Ectodermal cell (in vitro differentiated cells): ENCODE results near the gene CCDC85A.

Experiments
- H3K27ac ChIP-seq: 2 replicates; pipeline ENCODE4 v1.7.0; 2013; ENCODE audit warnings: mild to moderate bottlenecking, low read depth, low read length; ENCODE audit not compliant: insufficient read depth, poor library complexity, severe bottlenecking
- H3K27me3 ChIP-seq: 2 replicates; pipeline ENCODE4 v1.7.0; 2013; ENCODE audit warnings: mild to moderate bottlenecking, low read length; ENCODE audit not compliant: insufficient read depth, control insufficient read depth, poor library complexity, severe bottlenecking
- H3K36me3 ChIP-seq: one replicate; pipeline ENCODE4 v1.7.0; 2013; ENCODE audit warnings: low read length; ENCODE audit not compliant: control insufficient read depth, insufficient read depth
- H3K4me1 ChIP-seq: one replicate; pipeline ENCODE4 v1.7.0; 2013; ENCODE audit warnings: low read length; ENCODE audit not compliant: control insufficient read depth, insufficient read depth
- H3K4me3 ChIP-seq: 2 replicates; pipeline ENCODE4 v1.7.0; 2013; ENCODE audit warnings: low read depth, low read length, control low read depth; ENCODE audit not compliant: insufficient read depth
- H3K9me3 ChIP-seq: 2 replicates; pipeline ENCODE4 v1.7.0; 2013; ENCODE audit warnings: mild to moderate bottlenecking, low read length, moderate library complexity; ENCODE audit not compliant: control insufficient read depth
- WGBS, 2 experiments: methylation state at CpG; one replicate each; pipeline ENCODE4 v1.1.7; 2013; ENCODE audit warnings: missing lambda C conversion rate in 2 of 2; 5-methylcytosine and 5-hydroxymethylcytosine counted together

CCDC85A gene

DNA sequence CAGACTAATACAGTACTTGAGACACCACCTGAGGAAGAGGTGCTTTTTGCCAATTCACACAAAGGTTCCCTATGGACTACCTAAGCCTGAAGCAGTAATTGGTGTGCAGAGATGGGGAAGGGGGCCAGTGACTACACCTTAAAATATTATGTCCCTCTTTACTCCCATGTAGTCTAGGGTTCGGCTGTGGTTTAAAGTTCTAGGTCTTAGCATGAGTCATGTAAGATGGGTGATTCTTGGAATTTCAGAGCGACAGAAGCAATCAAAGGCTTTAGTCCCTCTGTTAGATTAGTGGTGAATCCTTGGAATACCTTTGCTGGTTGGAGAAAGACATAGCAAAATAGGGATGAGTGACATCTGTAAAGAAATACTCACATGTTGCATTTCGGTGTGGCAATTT, 14.3 kb upstream of the CCDC85A start:
- 79 to 83% methylated on average over 3 of the region's 3 CpGs for WGBS, 2 experiments
- H3K9me3 ChIP-seq, result no peaks in the 10 kb centered on the region
- H3K27ac ChIP-seq, result no peak overlapping the region
- no peaks in the 10 kb centered on the region for H3K27me3 ChIP-seq
- H3K36me3 ChIP-seq, result no peaks in the 10 kb centered on the region
- H3K4me3 ChIP-seq, result no peak overlapping the region
- no peaks in the 10 kb centered on the region for H3K4me1 ChIP-seq

DNA sequence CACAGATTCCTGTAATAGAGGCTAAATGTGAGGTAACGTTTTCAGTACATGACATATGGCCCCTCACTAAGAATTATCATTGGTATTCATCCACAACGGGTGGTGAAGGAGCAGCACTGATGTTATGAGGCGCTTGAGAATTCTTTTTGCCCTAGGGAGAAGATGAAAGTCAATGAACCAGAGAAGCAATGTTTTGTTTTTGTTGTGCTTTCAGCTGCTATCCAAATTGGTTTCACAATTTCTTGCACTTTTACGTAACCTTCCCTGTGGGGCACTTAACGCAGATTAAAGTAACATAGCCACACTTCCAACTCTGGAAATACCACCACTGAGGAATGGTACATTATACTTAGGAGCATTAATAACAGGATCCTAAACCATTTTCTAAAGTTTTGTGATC, 13.3 kb upstream of the CCDC85A start:
- H3K9me3 ChIP-seq, result no peaks in the 10 kb centered on the region
- 80 to 93% methylated on average over 5 of the region's 5 CpGs for WGBS, 2 experiments
- H3K4me1 ChIP-seq, result no peaks in the 10 kb centered on the region
- H3K4me3 ChIP-seq, result no peak overlapping the region
- H3K27me3 ChIP-seq, result no peaks in the 10 kb centered on the region
- H3K27ac ChIP-seq, result no peak overlapping the region
- no peaks in the 10 kb centered on the region for H3K36me3 ChIP-seq

DNA sequence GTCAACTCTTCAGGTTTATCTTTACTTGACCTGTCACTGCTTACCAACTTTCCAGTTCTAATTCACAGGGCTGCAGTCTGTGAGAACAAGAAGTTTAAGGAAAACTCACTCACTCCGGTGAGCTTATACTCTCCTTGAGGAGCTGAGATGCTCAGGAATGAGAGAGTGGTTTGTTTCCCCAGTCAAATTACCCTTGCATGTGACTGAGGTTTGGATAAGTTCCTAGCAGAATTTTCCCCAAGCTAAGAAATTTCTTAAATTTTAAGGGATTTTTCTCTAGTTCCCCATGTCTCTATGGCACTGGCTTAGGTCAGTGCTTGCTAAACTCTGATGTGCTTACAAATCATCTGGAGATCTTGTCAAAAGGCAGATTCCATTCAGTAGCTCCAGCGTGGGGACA, 12.8 kb upstream of the CCDC85A start:
- 46% methylated on average over 2 of the region's 2 CpGs for WGBS, 2 experiments
- H3K27me3 ChIP-seq, result peaks cover 2% of the 10 kb centered on the region

DNA sequence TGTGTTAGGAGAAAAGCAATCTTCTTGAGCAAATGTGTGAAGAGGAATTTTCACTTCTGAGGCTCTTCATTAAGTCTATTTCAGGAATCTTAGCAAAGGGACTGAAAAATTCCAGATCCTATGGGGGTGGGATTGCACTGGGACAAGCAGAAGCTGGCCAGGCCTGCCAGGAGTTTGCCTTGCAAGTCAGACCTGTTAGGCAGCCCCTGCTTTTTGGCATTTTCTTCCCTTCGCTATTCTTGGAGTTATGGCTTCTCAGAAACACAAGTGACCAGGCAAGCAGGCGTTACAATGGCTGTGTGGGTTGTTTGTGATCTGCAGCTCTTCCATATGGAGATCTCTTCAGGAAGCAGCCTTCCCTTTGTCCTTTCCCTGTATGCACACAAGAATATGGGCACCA, 8.0 kb upstream of the CCDC85A start:
- peaks cover 47% of the 10 kb centered on the region for H3K27me3 ChIP-seq

More for the DNA sequence above, 12.8 kb upstream of the CCDC85A start:
- H3K4me3 ChIP-seq, result no peak overlapping the region
- H3K9me3 ChIP-seq, result no peaks in the 10 kb centered on the region
- H3K36me3 ChIP-seq, result no peaks in the 10 kb centered on the region
- no peaks in the 10 kb centered on the region for H3K4me1 ChIP-seq
- H3K27ac ChIP-seq, result no peak overlapping the region

DNA sequence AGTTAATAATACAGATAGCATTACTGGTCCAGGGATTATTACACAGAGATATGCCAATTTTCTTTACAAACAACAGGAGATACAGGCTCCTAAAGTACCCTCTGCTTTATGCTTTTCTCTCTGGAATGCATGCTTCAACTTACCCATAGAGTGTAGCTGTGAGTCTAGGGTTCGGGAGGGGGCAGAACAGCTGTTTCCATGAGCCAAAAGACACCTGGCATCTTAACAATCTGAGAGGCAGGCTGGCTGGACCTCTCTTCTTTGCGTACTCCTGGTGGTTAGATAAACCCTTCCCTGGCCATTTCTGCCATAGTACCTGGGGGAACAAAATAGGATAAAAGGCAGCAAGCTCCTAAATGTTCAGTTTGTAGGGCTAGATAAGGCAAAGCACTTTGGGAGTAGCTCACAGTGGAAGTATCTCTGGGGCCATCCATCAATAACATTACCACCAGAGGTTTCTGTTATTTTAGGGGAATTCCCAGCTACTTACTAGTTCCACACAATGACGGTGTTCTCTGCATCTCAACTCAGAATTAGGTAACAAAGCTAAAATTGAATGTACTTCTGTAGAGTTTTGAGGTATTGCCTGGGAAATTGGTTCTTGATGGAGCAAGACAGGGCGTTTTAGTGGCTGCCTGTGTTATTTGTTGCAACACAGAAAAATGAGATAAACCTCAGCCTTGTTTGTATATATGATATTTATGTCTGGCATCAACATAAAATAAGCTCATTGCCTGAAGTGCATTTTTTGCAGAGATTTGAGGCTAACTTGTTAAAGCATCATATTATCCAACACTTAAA, 6.2 kb upstream of the CCDC85A start:
- Histone ChIP-seq H3K27ac (no peak overlapping the region), H3K36me3 (no peaks in the 10 kb centered on the region), H3K4me1 (peaks cover 13% of the 10 kb centered on the region), H3K4me3 (no peak overlapping the region), H3K9me3 (no peaks in the 10 kb centered on the region), H3K27me3 (peaks cover 65% of the 10 kb centered on the region)
- 56 to 57% methylated on average over 4 of the region's 4 CpGs for WGBS, 2 experiments

More for the DNA sequence above, 8.0 kb upstream of the CCDC85A start:
- Histone ChIP-seq H3K27ac (no peak overlapping the region), H3K4me3 (no peak overlapping the region), H3K4me1 (no peaks in the 10 kb centered on the region), H3K36me3 (no peaks in the 10 kb centered on the region), H3K9me3 (no peaks in the 10 kb centered on the region)
- WGBS, 2 experiments, result 51 to 68% methylated on average over 2 of the region's 2 CpGs

DNA sequence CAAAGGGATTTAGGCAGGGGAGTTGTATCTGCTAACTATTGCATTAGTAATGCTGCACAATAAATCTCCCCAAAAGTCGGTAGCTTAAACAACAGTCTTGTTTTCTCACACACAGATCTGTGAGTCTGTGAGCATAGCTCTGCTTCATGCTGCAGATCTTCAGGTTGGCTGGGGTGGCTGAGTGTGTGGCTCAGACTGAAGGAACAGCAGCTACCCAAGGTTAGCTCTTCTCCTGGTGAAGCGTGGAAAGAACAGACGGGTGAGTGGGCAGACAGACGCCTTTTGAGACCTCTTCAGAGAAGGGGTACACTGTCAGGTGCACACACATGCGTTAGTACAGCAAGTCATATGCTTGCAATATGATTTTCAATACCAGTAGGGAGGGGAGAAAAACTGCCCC, 3.9 kb upstream of the CCDC85A start:
- H3K4me3 ChIP-seq, result no peak overlapping the region
- WGBS, 2 experiments, result 75 to 83% methylated on average over 5 of the region's 5 CpGs
- H3K4me1 ChIP-seq, result peaks cover 17% of the 10 kb centered on the region
- peaks cover 86% of the 10 kb centered on the region for H3K27me3 ChIP-seq
- no peak overlapping the region for H3K27ac ChIP-seq
- no peaks in the 10 kb centered on the region for H3K9me3 ChIP-seq
- no peaks in the 10 kb centered on the region for H3K36me3 ChIP-seq

DNA sequence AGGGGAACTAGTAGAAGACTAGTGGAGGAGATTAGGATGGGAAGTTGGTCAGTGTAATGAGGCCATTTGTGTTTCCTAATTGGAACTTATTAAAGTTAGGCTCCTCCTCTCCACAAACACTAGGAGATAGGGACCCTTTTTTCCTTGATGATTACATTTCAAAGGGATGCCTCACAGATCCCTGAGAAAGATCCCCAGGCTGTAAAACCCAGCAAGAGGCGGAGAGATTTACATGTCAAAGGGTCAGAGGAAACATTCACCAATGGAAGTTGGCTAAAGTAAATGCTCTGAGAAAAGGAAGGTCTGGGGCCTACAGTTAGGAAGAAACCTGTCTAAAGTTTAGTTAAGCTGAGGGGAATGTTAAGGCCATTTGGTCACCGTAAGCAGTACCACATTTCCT, 1.4 kb upstream of the CCDC85A start:
- Histone ChIP-seq H3K4me1 (peaks cover 28% of the 10 kb centered on the region), H3K36me3 (no peaks in the 10 kb centered on the region), H3K27me3 (peaks cover 98% of the 10 kb centered on the region), H3K9me3 (no peaks in the 10 kb centered on the region), H3K27ac (no peak overlapping the region), H3K4me3 (no peak overlapping the region)
- WGBS, 2 experiments, result 0 to 2% methylated on average over 2 of the region's 2 CpGs

DNA sequence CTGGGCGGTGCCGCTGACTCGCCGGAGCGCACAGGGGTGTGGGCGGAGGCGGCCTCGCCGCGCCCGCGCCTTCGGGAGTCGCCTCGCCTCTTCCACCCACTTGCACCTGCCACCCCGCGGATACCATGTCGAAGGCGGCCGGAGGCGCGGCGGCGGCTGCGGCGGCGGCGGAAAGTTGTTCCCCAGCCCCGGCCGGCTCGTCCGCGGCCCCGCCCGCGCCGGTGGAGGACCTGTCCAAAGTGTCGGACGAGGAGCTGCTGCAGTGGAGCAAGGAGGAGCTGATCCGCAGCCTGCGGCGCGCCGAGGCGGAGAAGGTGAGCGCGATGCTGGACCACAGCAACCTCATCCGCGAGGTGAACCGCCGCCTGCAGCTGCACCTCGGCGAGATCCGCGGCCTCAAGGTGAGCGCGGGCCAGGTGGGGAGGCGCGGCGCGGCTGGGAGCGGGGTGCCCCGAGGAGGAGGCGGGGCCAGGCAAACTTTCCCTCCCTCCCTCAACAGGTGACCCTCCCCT, 766 bp downstream of the CCDC85A start:
- Histone ChIP-seq H3K9me3 (no peaks in the 10 kb centered on the region), H3K36me3 (no peaks in the 10 kb centered on the region), H3K4me3 (peak overlapping the region; percentile 64), H3K27me3 (peaks cover 98% of the 10 kb centered on the region), H3K4me1 (peaks cover 28% of the 10 kb centered on the region), H3K27ac (no peak overlapping the region)
- 0% methylated on average over 64 of the region's 64 CpGs for WGBS, 2 experiments

DNA sequence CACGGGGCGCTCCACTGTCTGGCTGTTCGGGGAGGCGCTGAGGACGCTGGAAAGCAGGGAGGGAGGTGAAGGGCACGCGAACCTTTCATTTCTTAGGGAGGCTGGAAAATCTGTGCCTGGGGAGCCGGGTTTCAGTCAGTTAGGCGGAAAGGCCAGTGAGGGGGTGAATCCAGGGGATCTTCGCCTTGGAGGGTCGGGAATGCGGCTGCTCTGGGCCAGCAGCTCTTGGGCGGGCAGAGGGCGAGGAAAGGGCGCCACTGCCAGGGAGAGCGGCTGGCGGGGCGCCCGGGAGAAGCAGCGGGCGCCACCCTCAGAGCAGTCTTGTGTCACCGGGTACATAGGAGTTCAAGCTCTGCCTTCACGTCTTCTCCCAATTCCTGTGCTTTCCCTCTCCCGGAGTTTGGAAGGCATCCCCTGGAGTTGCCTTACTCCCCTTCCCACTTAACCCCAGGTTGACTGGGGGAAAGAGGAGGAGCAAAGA, 1.4 kb downstream of the CCDC85A start:
- 1% methylated on average over 24 of the region's 24 CpGs for WGBS, 2 experiments
- Histone ChIP-seq H3K4me1 (peaks cover 28% of the 10 kb centered on the region), H3K9me3 (no peaks in the 10 kb centered on the region), H3K4me3 (peak overlapping the region; percentile 64), H3K36me3 (no peaks in the 10 kb centered on the region), H3K27ac (no peak overlapping the region), H3K27me3 (peaks cover 95% of the 10 kb centered on the region)

DNA sequence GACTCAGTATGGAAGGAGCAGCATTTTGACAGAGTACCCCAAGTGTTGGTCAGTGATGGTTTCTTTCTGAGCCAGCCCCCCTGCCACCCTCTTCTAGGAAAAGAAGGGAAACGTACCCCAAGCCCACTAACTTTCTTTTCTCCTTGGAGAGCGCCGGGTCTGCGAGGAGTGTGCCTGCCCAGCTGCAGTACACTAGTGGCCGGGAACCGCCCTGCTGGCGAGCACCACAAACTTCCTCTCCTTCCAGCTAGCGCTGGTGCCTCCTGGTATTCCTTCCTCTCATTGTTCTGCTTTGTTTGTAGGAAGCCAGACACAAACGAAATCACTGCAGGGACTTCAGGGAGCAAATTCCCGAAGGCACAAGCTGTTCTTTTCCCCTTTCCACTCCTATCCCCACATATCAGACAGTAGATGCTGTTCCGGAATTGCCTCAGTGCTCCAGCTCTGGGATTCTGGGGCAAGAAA, 1.8 kb downstream of the CCDC85A start:
- Histone ChIP-seq H3K36me3 (no peaks in the 10 kb centered on the region), H3K27me3 (peaks cover 93% of the 10 kb centered on the region), H3K27ac (no peak overlapping the region), H3K4me3 (peak overlapping the region; percentile 64), H3K9me3 (no peaks in the 10 kb centered on the region), H3K4me1 (peaks cover 28% of the 10 kb centered on the region)
- 2% methylated on average over 11 of the region's 11 CpGs for WGBS, 2 experiments
